HepG2 (cell line): ENCODE results near the gene ABHD1. TPM values are rescaled to one million over a fixed set of nuclear protein-coding genes. Genes with fewer than 3 reads are reported as not detected.
A peak's percentile ranks its signal among the peaks of the same experiment; 100 is the strongest.

ENCODE experiments used
- BRCA1 ChIP-seq: sonication (generic); formaldehyde crosslinking; IDR thresholded peaks from 2 replicates; pipeline ENCODE4 v1.4.0; 2020; ENCODE audit warnings: missing genetic modification reagents
- CENPBD1 ChIP-seq: sonication (generic); formaldehyde crosslinking; IDR thresholded peaks from 2 replicates; pipeline ENCODE4 v1.8.0; 2022; ENCODE audit warnings: missing genetic modification reagents, low read depth, mild to moderate bottlenecking, borderline replicate concordance
- CTCF ChIP-seq: sonication (generic); formaldehyde crosslinking; IDR thresholded peaks from 2 replicates; pipeline ENCODE4 v1.5.0; 2020; ENCODE audit warnings: mild to moderate bottlenecking, missing genetic modification reagents, moderate library complexity
- FOXA1 ChIP-seq, 2 experiments: fragments of 450-650 bp in 1 of 2; sonication (generic) in 1 of 2; formaldehyde crosslinking in 1 of 2; IDR thresholded peaks; 2 replicates each; pipeline versions ENCODE4 v1.4.0 to v1.6.1; 2016 to 2020; ENCODE audit warnings: missing genetic modification reagents in 1 of 2
- HDAC2 ChIP-seq: sonication (generic); formaldehyde crosslinking; IDR thresholded peaks from 2 replicates; pipeline ENCODE4 v1.4.0; 2020; ENCODE audit warnings: missing genetic modification reagents
- PPARG ChIP-seq: conservative IDR thresholded peaks from 2 replicates; pipeline ENCODE4 v1.6.1; 2016; ENCODE audit warnings: missing biosample characterization, missing genetic modification reagents
- PRMT3 ChIP-seq: sonication (generic); formaldehyde crosslinking; IDR thresholded peaks from 2 replicates; pipeline ENCODE4 v1.8.1; 2022; ENCODE audit warnings: low read depth, mild to moderate bottlenecking, moderate library complexity, missing genetic modification reagents, borderline replicate concordance
- RELA ChIP-seq: sonication (generic); formaldehyde crosslinking; IDR thresholded peaks from 2 replicates; pipeline ENCODE4 v1.4.0; 2020; ENCODE audit warnings: missing genetic modification reagents
- SMYD3 ChIP-seq: sonication (generic); formaldehyde crosslinking; IDR thresholded peaks from 2 replicates; pipeline ENCODE4 v1.8.1; 2023; ENCODE audit warnings: mild to moderate bottlenecking, missing genetic modification reagents
- SNAPC2 ChIP-seq: sonication (generic); formaldehyde crosslinking; IDR thresholded peaks from 2 replicates; pipeline ENCODE4 v1.8.1; 2022; ENCODE audit warnings: mild to moderate bottlenecking, missing genetic modification reagents
- TERF1 ChIP-seq: sonication (generic); formaldehyde crosslinking; IDR thresholded peaks from 2 replicates; pipeline ENCODE4 v1.8.0; 2022; ENCODE audit warnings: mild to moderate bottlenecking, missing genetic modification reagents, moderate library complexity
- ZNF142 ChIP-seq: sonication (generic); formaldehyde crosslinking; IDR thresholded peaks from 2 replicates; pipeline ENCODE4 v1.4.0; 2020; ENCODE audit warnings: missing genetic modification reagents
- ZSCAN20 ChIP-seq: sonication (generic); formaldehyde crosslinking; IDR thresholded peaks from 2 replicates; pipeline ENCODE4 v1.4.0; 2020; ENCODE audit warnings: missing genetic modification reagents, mild to moderate bottlenecking, borderline replicate concordance
- ZSCAN9 ChIP-seq: IDR thresholded peaks from 2 replicates; pipeline ENCODE4 v1.6.1; 2016; ENCODE audit warnings: borderline replicate concordance
- polyA plus RNA-seq, 8 experiments: library from polyadenylated mRNA; depleted of rRNA in 3 of 8; stranded (reverse) in 7 of 8; unstranded in 1 of 8; fragments of >200 nt; fragmentation: Illumina TruSeq in 4 of 8; extraction: Trizol in 4 of 8; gene quantifications; 2 replicates each; pipeline versions ENCODE4 v1.2.1 to v1.2.3, GENCODE V29; 2011 to 2016; ENCODE audit warnings: low read depth in 4 of 8, missing spikeins in 1 of 8, mixed read lengths in 1 of 8; ENCODE audit not compliant: insufficient read depth in 1 of 8
- total RNA-seq, 5 experiments: library from RNA; depleted of rRNA; stranded (reverse); fragments of >200 nt; fragmentation: Illumina TruSeq; extraction: Trizol; gene quantifications; 2 replicates each; pipeline ENCODE4 v1.2.3, GENCODE V29; 2016; ENCODE audit warnings: low read depth in 1 of 5

ABHD1 gene
- total and polyA plus RNA-seq, 2 of the 13 experiments (the other 11 are each of a cell fraction or from before 2014, with no cell fraction given) = 0.04 to 0.81 TPM

GRCh38 chr2:27093430-27094352 is 29.9 kb upstream of the ABHD1 start (continued):
- TF ChIP-seq CTCF (CRISPR knock-in tag) = peak; percentile 60
- TF ChIP-seq HDAC2 (CRISPR knock-in tag) = peak; percentile 95
- 0 out of 2 replicates have a peak, but pooled peaks have one; percentile 58 for TF ChIP-seq SMYD3 (CRISPR knock-in tag)
- peak; percentile 46; the same call in 1 of the 2 replicates for TF ChIP-seq ZSCAN9
- TF ChIP-seq ZSCAN20 = no peak; the same call in 1 of the 2 replicates
- no peak; the same call in 1 of the 2 replicates for TF ChIP-seq PPARG (CRISPR knock-in tag)
- no peak for TF ChIP-seq FOXA1 (IDR thresholded peaks at IDR 0.05)
- peak; percentile 35; the same call in 1 of the 2 replicates for TF ChIP-seq FOXA1 (CRISPR knock-in tag; IDR thresholded peaks at IDR 0.05)
- TF ChIP-seq SNAPC2 (CRISPR knock-in tag) = peak; percentile 47; the same call in 1 of the 2 replicates
- no peak for TF ChIP-seq TERF1 (CRISPR knock-in tag)
- 0 out of 2 replicates have a peak, but pooled peaks have one; percentile 76 for TF ChIP-seq ZNF142 (CRISPR knock-in tag)
- peak; percentile 3; the same call in 1 of the 2 replicates for TF ChIP-seq PRMT3
- no peak; the same call in 1 of the 2 replicates for TF ChIP-seq BRCA1
- no peak for TF ChIP-seq RELA (CRISPR knock-in tag)
- no peak for TF ChIP-seq CENPBD1 (CRISPR knock-in tag)
